Measurements from ENCODE around the gene NDUFAB1. TPM values are rescaled to one million over a fixed set of nuclear protein-coding genes. Genes with fewer than 3 reads are reported as not detected.
"Not testable (repeated sequence)": the region's sequence is repeated elsewhere in the genome, so short reads cannot be mapped to it uniquely, and the experiment has no call there.

Gene NDUFAB1
- total RNA-seq, 1 donor from 2014 or later = 106 TPM

DNA sequence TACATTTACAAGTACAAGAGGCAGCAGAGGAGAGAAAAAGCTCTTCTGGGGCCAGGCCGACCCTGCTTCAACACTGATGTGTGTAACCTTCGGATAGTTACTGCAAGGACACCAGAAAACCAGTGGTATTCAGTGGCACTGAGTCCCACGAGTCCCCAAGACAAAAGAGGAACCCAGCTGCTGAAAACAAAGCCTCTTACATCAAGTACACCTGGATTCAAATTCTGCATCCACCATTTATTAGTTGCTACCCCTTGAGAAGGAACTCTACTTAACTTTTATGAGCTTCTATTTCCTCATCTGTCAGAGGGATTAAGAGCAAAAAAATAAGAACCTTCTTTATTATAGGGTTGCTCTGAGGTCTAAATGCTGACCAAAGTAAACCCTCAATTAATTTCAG lies 41.6 kb downstream of the NDUFAB1 start:
- no peak for DNase-seq

DNA sequence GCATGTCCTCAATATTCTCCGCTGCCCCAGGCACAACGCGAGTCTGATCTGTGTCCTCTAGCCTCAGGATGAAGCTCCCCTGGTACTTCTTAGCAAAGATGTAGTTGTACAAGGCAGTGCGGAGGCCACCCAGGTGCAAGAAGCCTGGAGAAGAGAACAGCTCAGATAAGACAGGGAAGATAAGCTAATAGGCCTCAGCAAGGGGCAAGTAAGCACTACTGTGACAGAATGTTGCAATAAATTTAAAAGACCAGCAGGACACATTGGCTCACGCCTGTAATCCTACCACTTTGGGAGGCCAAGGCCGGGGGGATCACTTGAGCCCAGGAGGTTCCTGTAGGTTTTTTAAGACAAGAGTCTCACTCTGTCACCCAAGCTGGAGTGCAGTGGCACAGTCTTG lies 44.0 kb downstream of the NDUFAB1 start:
- no peak for DNase-seq

DNA sequence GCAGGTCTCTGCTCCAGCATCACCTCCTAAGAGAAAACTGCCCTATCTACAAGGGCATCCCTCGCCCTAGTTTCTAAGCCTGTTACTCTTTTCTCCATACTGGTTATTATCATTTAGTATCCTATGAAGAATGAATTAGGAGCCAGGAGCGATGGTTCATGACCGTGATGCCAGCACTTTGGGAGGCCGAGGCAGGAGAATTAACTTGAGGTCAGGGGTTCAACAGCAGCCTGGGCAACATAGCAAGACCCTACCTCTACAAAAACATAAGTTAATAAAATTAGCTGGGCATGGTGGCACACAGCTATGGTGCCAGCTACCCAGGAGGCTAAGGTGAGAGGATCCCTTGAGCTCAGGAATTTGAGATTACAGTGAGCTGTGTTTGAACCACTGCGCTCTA lies 46.2 kb downstream of the NDUFAB1 start:
- no peak for DNase-seq

DNA sequence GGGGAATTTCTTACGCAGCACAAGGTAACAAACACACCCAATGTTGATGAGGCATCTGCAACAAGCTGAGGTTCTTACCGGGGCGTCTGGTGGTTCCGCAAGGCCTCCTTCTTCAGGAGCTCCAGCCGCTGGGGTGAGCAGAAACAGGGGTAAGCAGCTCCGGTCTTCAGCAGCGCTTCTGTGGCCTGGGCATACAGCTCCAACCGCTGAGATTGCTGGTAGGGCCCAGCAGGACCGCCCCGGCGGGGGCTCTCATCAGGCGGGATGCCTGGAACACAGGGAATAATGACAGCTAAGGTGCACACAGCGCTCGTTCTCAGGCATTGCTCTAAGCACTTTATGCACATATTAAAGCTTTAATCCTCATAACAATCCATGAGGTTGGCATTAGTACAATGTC lies 51.7 kb downstream of the NDUFAB1 start:
- no peak for DNase-seq

DNA sequence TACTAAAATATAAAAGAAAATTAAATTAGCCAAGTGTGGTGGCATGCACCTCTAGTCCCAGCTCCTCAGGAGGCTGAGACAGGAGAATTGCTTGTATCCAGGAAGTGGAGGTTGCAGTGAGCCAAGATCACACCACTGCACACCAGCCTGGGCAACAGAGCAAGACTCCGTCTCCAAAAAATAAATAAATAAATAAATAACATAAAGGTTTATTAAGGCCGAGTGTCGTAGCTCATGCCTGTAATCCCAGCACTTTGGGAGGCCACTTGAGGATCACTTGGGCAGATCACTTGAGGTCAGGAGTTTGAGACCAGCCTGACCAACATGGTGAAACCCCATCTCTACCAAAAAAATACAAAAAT lies 55.3 kb downstream of the NDUFAB1 start:
- not testable (repeated sequence) for DNase-seq

DNA sequence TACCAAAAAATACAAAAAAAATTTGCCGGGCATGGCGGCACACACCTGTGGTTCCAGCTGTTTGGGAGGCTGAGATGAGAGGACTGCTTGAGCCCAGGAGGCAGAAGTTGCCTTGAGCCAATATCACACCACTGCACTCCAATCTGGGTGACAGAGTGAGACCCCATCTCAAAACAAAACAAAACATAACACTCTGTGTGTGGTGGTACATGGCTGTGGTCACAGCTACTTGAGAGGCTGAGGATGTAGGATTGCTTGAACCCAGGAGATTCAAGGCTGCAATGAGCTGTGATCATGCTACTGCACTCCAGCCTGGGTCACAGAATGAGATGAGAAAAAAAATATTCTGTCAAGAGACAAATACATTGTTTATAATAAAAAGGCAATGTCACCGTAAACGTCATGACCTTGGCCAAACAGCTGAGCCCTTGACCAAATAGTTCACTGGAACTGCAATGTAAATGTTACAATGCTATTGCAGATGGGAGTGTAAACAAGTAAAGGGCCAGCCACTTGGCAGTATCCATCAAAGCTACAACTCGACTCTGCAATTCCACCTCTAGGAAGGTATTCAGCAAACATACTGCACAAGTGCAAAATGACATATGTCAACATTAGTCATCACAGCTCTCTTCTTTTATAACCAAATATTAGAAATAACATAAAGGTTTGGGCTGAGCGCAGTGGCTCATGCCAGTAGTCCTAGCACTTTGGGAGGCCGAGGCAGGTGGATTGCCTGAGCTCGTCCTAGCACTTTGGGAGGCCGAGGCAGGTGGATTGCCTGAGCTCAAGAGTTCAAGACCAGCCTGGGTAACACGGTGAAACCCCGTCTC lies 55.9 kb downstream of the NDUFAB1 start:
- no peak for DNase-seq

DNA sequence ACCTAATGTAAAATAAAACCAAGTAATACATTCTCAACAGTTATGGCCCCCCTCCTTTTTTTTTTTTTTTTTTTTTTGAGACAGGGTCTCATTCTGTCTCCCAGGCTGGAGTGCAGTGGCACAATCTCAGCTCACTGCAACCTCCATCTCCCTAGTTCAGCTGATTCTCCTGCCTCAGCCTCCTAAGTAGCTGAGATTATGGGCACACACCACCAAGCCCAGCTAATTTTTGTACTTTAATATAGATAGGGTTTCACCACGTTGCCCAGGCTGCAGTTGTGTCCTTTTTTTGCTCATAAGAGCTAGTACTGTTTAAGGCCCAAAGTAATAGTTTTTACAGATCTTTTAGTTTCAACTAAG lies 57.2 kb downstream of the NDUFAB1 start:
- DNase-seq = no peak

DNA sequence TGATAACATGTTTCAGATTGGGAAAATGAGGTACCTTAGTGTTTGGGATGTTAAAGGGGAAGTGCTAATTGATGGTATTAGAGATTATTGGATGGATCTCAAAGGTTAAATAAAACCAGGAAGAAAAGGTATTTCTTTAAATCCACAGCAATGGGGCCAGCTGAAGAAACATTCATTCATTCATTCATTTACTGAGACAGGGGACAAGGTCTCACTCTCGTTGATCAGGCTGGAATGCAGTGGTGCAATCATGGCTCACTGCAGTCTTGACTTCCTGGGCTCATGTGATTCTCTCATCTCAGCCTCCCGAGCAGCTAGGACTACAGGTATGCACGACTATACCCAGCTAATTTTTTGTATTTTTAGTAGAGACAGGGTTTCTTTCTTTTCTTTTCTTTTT lies 58.7 kb downstream of the NDUFAB1 start:
- DNase-seq = no peak

DNA sequence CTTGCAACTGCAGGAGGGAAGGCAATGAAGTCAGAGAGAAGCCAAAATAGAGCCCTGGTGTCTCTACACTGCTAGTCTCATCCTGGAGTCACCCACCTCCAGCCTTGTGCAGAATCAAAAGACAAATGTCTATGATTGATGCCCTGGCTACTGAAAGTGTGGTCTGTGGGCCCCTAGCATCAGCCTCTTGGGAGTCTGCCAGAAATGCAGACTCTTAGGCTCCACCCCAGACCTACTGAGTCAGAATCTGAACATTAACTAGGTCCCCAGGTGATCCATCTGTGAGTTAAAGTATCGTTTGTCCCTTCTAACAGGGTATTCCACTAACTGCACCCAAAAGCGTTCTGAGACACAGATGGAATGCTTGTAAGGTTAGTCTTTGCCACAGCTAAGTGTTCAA lies 60.2 kb downstream of the NDUFAB1 start:
- no peak for DNase-seq

DNA sequence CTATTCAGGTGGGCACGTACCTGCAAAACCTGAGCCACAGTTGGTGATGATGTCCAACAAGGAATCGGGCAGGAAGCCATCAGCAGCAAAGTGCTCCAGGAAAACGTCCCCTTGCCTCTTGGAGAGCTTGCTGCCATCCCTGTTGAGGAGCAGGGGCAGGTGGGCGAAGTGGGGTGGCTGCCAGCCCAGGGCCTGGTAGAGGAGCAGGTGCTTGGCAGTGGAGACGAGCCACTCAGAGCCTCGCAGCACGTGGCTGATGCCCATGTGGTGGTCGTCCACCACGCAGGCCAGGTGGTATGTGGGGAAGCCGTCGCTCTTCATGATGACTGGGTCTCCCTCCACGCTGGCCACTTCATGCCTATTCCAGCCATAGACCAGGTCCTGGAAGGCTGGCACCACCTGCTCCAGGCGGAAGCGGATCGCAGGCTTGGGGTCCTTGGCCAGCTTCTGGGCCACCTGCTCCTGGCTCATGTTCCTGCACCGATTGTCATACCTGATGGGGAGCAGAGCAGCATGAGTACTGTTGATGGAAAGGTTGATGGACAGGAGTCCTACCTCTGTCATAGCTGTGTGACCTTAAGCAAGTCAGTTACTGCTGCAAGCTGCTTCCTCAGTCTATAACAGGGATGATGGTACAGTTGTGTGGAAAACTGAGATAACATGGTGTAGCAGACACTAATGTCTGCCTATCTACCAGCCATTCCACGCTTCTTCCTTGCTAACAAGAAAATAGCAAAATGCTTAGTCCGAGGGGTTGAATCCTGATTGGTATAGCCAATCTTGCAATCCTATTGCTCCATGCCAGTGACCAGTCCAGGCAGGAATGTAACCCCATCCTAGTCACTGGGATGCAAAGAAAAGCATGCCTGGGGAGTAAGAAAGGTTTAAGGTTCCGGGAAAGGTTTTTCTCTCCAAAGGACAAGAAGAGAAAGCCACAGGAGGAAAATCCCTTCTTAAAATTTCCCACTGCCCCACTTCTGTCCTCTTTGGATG lies 61.0 kb downstream of the NDUFAB1 start:
- DNase-seq = peak; percentile 50

DNA sequence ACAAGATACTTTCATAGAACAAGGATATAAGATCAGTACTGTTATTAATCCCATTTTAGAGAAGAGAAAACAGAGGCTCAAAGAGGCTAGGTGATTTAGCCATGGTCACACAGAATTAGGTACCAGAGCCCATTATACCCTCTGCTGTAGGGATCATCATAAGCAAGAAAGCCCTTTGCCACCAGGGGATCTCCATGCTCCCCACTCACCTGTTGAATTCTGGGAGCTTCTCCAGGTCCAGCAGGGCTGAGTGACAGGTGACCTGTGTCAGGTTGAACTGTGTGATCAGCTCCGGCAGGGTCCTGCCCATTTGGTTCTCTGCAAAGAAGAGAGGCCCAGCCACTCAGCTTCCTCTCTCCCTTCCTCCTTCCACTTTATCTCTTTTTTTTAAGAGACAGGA lies 63.7 kb downstream of the NDUFAB1 start:
- DNase-seq = no peak

Other genes with a start within 250 kb of the NDUFAB1 start
- gene COG7, start 143.1 kb downstream of the NDUFAB1 start, total RNA-seq = 18.1 TPM
- 67.6 TPM for gene GGA2, start 85.8 kb downstream of the NDUFAB1 start, total RNA-seq
- gene EARS2, start 39.0 kb downstream of the NDUFAB1 start, total RNA-seq = 31.3 TPM
- 145 TPM for gene UBFD1, start 38.6 kb downstream of the NDUFAB1 start, total RNA-seq
- 8.4 TPM for gene PALB2, start 45.0 kb upstream of the NDUFAB1 start, total RNA-seq
- 57.6 TPM for gene DCTN5, start 45.1 kb upstream of the NDUFAB1 start, total RNA-seq
- gene PLK1, start 82.6 kb upstream of the NDUFAB1 start, total RNA-seq = 4.6 TPM
- not detected for gene ERN2, start 116.9 kb upstream of the NDUFAB1 start, total RNA-seq
- gene CHP2, start 158.7 kb upstream of the NDUFAB1 start, total RNA-seq = 0.62 TPM
- 6.7 TPM for gene PRKCB, start 239.7 kb upstream of the NDUFAB1 start, total RNA-seq

Measured in tongue (tissue), 2 donors.